Heart right ventricle (tissue), 16 donors: ENCODE data around the gene UQCR11. TPM values are rescaled to one million over a fixed set of nuclear protein-coding genes. Genes with fewer than 3 reads are reported as not detected.

Experiments used
- ATAC-seq, 8 donors: fragments of 200-7000 bp; cut with Tn5 transposase; one replicate each; pipeline ENCODE4 v1.9.1; 2020; ENCODE audit warnings: mild to moderate bottlenecking in 8 of 8, moderate library complexity in 8 of 8, moderate number of reproducible peaks in 1 of 8
- DNase-seq, 2 donors: peaks; one replicate each; pipeline ENCODE4 v3.0.0-alpha.2; 2020
- H3K27ac ChIP-seq, 10 donors: fragments of 200-600 bp; sonication (generic) in 2 of 10; one replicate each; pipeline versions ENCODE4 v1.5.0 to v1.8.0; 2020 to 2022; ENCODE audit warnings: mild to moderate bottlenecking in 3 of 10
- H3K27me3 ChIP-seq, 7 donors: fragments of 200-600 bp; one replicate each; pipeline ENCODE4 v1.8.0; 2021 to 2022; ENCODE audit warnings: mild to moderate bottlenecking in 2 of 7
- H3K36me3 ChIP-seq, 9 donors: fragments of 200-600 bp; sonication (generic) in 1 of 9; one replicate each; pipeline versions ENCODE4 v1.5.0 to v1.8.0; 2020 to 2022; ENCODE audit warnings: mild to moderate bottlenecking in 2 of 9
- H3K4me1 ChIP-seq, 9 donors: fragments of 200-600 bp; sonication (generic) in 1 of 9; one replicate each; pipeline versions ENCODE4 v1.5.0 to v1.8.0; 2020 to 2022; ENCODE audit warnings: mild to moderate bottlenecking in 4 of 9
- H3K4me3 ChIP-seq, 10 donors: fragments of 200-600 bp; sonication (generic) in 2 of 10; one replicate each; pipeline versions ENCODE4 v1.5.0 to v1.8.0; 2020 to 2022; ENCODE audit warnings: mild to moderate bottlenecking in 7 of 10, moderate library complexity in 2 of 10
- H3K9me3 ChIP-seq, 11 donors: fragments of 200-600 bp in 10 of 11; sonication (generic) in 2 of 11; one replicate each; pipeline versions ENCODE4 v1.5.0 to v1.8.0; 2013 to 2022; ENCODE audit warnings: mild to moderate bottlenecking in 2 of 11, control low read depth in 1 of 11, moderate library complexity in 1 of 11
- WGBS, 2 donors: extraction: QIAGEN DNeasy Blood & Tissue Kit; methylation state at CpG; one replicate each; pipeline ENCODE4 v1.1.7; 2013; ENCODE audit warnings: inconsistent platforms in 1 of 2; 5-methylcytosine and 5-hydroxymethylcytosine counted together
- intact Hi-C, 10 donors: fragments of 100-400 bp; cut with DNase I; formaldehyde crosslinking; loops; one replicate each; pipeline versions ENCODE4 v1.11.1 to v1.14.2; 2022
- polyA plus RNA-seq, 2 donors: library from polyadenylated mRNA; stranded (reverse); fragments of 200-250 nt; gene quantifications; one replicate each; pipeline ENCODE4 v1.2.3, GENCODE V29; 2013
- total RNA-seq, 10 donors: library from RNA; stranded (reverse); fragmentation: NEBNext Ultra II Directional in 3 of 10; extraction: Animal tissue kit (Norgen Biotek cat#: 25700) in 3 of 10; gene quantifications; one replicate each; pipeline versions ENCODE4 v1.2.1 to v1.2.4, GENCODE V29; 2021 to 2023
- TF ChIP-seq, protein P1 (sequence below), 9 donors: fragments of 200-600 bp; sonication (generic) in 2 of 9; IDR thresholded peaks; one replicate each; pipeline versions ENCODE4 v1.5.0 to v1.8.0; 2021 to 2022; ENCODE audit warnings: antibody characterized with exemption in 9 of 9, mild to moderate bottlenecking in 5 of 9, moderate library complexity in 1 of 9
- donor health status: Arrhythmogenic right ventricular cardiomyopathy.
- donor health status: ischemic (EF 13 %, LVEDD 7.1; RV severe dilation, severe dysfunction).
- donor health status: healthy with polysubstance abuse.
- donor health status: DM: no; HTN: yes; CAD: no.
- donor health status: DM: no; HTN: no; CAD: no.
- donor health status: ischemic (EF 25% LVEDD 6.9; RV normal size, moderate dysfunction).
- donor health status: ischemic (EF 25% LVEDD 5.7; RV mildly dilated, moderate dysfunction).
- donor health status: healthy.
- donor health status: DM: yes; HTN: yes; CAD: no.
- donor health status: Ischemic cardiomyopathy.
- donor health status: ischemic (EF 35%, LVEDD 5.7; RV mildly dilated, moderate dysfunction).
- donor health status: nonischemic (EF 11% LVEDD 7.7; RV severe dilation, severe dysfunction).
- donor health status: DM: yes; HTN: yes; CAD: no.
- donor health status: PGD.
- donor health status: ischemic (EF 29% LVEDD 5.4; RV normal size, mild dysfunction).
- donor health status: nonischemic (EF 23%, LVEDD 6.1; RV moderate dilation, normal function).

UQCR11 gene
- total and polyA plus RNA-seq, 12 donors: 141 to 1,132 (median 792) TPM

GRCh38 chr19:1549332-1549945 is 55.8 kb downstream of the UQCR11 start:
- no peak overlapping the region for H3K4me3 ChIP-seq
- DNase-seq (no peak), ATAC-seq (no peak)
- TF ChIP-seq, protein P1, sequence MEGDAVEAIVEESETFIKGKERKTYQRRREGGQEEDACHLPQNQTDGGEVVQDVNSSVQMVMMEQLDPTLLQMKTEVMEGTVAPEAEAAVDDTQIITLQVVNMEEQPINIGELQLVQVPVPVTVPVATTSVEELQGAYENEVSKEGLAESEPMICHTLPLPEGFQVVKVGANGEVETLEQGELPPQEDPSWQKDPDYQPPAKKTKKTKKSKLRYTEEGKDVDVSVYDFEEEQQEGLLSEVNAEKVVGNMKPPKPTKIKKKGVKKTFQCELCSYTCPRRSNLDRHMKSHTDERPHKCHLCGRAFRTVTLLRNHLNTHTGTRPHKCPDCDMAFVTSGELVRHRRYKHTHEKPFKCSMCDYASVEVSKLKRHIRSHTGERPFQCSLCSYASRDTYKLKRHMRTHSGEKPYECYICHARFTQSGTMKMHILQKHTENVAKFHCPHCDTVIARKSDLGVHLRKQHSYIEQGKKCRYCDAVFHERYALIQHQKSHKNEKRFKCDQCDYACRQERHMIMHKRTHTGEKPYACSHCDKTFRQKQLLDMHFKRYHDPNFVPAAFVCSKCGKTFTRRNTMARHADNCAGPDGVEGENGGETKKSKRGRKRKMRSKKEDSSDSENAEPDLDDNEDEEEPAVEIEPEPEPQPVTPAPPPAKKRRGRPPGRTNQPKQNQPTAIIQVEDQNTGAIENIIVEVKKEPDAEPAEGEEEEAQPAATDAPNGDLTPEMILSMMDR (IDR thresholded peaks at IDR 0.05): no peak
- intact Hi-C loops: loop anchor here in 8 of 10 donors (2.0 to 10.0 kb wide), 7 partner anchors 115 to 245 kb away; no protein-coding TSS in a partner anchor
- no peak overlapping the region for H3K27ac ChIP-seq
- H3K36me3 ChIP-seq: peaks cover 0 to 4% (median 0%) of the 10 kb centered on the region in 9 donors
- H3K9me3 ChIP-seq: no peaks in the 10 kb centered on the region
- peaks cover 0 to 6% (median 4%) of the 10 kb centered on the region in 9 donors for H3K4me1 ChIP-seq
- WGBS, 2 donors: 89 to 91% methylated on average over 4 of the region's 4 CpGs
- peaks cover 0 to 18% (median 11%) of the 10 kb centered on the region in 7 donors for H3K27me3 ChIP-seq

Other genes starting within 250 kb of the UQCR11 start
- gene NDUFS7, start 221.6 kb downstream of the UQCR11 start, total RNA-seq: 100 to 1,000 TPM; 248 to 446 (median 377) TPM
- gene NDUFS7, start 221.6 kb downstream of the UQCR11 start, polyA plus RNA-seq: 100 to 1,000 TPM; 307 to 498 TPM
- 10 to 100 TPM; 53.4 to 89.2 (median 72.1) TPM for gene GAMT, start 203.9 kb downstream of the UQCR11 start, total RNA-seq
- gene GAMT, start 203.9 kb downstream of the UQCR11 start, polyA plus RNA-seq: 100 to 1,000 TPM in 1 of 2 donors, 10 to 100 TPM in 1; 30.8 to 260 TPM
- gene DAZAP1, start 197.9 kb downstream of the UQCR11 start, total RNA-seq: 100 to 1,000 TPM in 2 of 10 donors, 10 to 100 TPM in 8; 56.7 to 111 (median 73.8) TPM
- gene DAZAP1, start 197.9 kb downstream of the UQCR11 start, polyA plus RNA-seq: 10 to 100 TPM; 82.6 to 91.3 TPM
- gene RPS15, start 167.1 kb downstream of the UQCR11 start, total RNA-seq: 100 to 1,000 TPM; 480 to 720 (median 539) TPM
- gene RPS15, start 167.1 kb downstream of the UQCR11 start, polyA plus RNA-seq: 1,000 to 10,000 TPM; 2,400 to 3,724 TPM
- under 1 TPM in 9 of 10 donors, not detected in 1; 0.02 to 0.23 (median 0.08) TPM for gene APC2, start 155.3 kb downstream of the UQCR11 start, total RNA-seq
- gene APC2, start 155.3 kb downstream of the UQCR11 start, polyA plus RNA-seq: under 1 TPM; 0.13 to 0.15 TPM
- gene C19orf25, start 126.2 kb downstream of the UQCR11 start, total RNA-seq: 10 to 100 TPM; 12.7 to 19.9 (median 15.2) TPM
- gene C19orf25, start 126.2 kb downstream of the UQCR11 start, polyA plus RNA-seq: 10 to 100 TPM; 28.4 to 29.8 TPM
- 1 to 10 TPM in 8 of 10 donors, under 1 TPM in 2; 0.38 to 3.0 (median 1.4) TPM for gene PCSK4, start 115.1 kb downstream of the UQCR11 start, total RNA-seq
- gene PCSK4, start 115.1 kb downstream of the UQCR11 start, polyA plus RNA-seq: 1 to 10 TPM; 1.1 to 3.9 TPM
- gene REEP6, start 114.3 kb downstream of the UQCR11 start, total RNA-seq: 1 to 10 TPM; 1.8 to 4.6 (median 3.3) TPM
- 1 to 10 TPM; 4.8 to 5.0 TPM for gene REEP6, start 114.3 kb downstream of the UQCR11 start, polyA plus RNA-seq
- 10 to 100 TPM; 16.7 to 69.4 (median 38.4) TPM for gene ADAMTSL5, start 92.4 kb downstream of the UQCR11 start, total RNA-seq
- gene ADAMTSL5, start 92.4 kb downstream of the UQCR11 start, polyA plus RNA-seq: 10 to 100 TPM; 26.0 to 30.9 TPM
- under 1 TPM in 1 of 10 donors, not detected in 9; 0.11 TPM for gene PLK5, start 81.4 kb downstream of the UQCR11 start, total RNA-seq
- under 1 TPM in 1 of 2 donors, not detected in 1; 0.57 TPM for gene PLK5, start 81.4 kb downstream of the UQCR11 start, polyA plus RNA-seq
- 1 to 10 TPM; 5.4 to 9.4 (median 8.1) TPM for gene MEX3D, start 37.1 kb downstream of the UQCR11 start, total RNA-seq
- 1 to 10 TPM; 1.8 to 5.9 TPM for gene MEX3D, start 37.1 kb downstream of the UQCR11 start, polyA plus RNA-seq
- gene MBD3, start 12.6 kb downstream of the UQCR11 start, total RNA-seq: 100 to 1,000 TPM in 1 of 10 donors, 10 to 100 TPM in 9; 34.5 to 101 (median 47.7) TPM
- 100 to 1,000 TPM; 111 to 125 TPM for gene MBD3, start 12.6 kb downstream of the UQCR11 start, polyA plus RNA-seq
- 10 to 100 TPM; 12.4 to 29.2 (median 17.9) TPM for gene TCF3, start 47.2 kb upstream of the UQCR11 start, total RNA-seq
- gene TCF3, start 47.2 kb upstream of the UQCR11 start, polyA plus RNA-seq: 10 to 100 TPM; 20.1 to 38.1 TPM
- not detected for gene ONECUT3, start 148.0 kb upstream of the UQCR11 start, total RNA-seq
- not detected for gene ONECUT3, start 148.0 kb upstream of the UQCR11 start, polyA plus RNA-seq
- gene ATP8B3, start 206.8 kb upstream of the UQCR11 start, total RNA-seq: 1 to 10 TPM in 2 of 10 donors, under 1 TPM in 8; 0.13 to 3.4 (median 0.48) TPM
- gene ATP8B3, start 206.8 kb upstream of the UQCR11 start, polyA plus RNA-seq: 1 to 10 TPM in 1 of 2 donors, under 1 TPM in 1; 0.80 to 1.3 TPM
- gene REXO1, start 243.0 kb upstream of the UQCR11 start, total RNA-seq: 10 to 100 TPM; 13.1 to 20.1 (median 16.5) TPM
- 10 to 100 TPM; 13.1 to 20.6 TPM for gene REXO1, start 243.0 kb upstream of the UQCR11 start, polyA plus RNA-seq